D721Med (cell line): ENCODE measurements around the gene TRAPPC4.
"Not testable (repeated sequence)": the region's sequence is repeated elsewhere in the genome, so short reads cannot be mapped to it uniquely, and the experiment has no call there.

Experiments used
- DNase-seq: peaks from one replicate; pipeline ENCODE4 v3.0.0; 2011; ENCODE audit warnings: low spot score; ENCODE audit not compliant: insufficient read length
- FAIRE-seq: peaks from 2 replicates; lab custom pipeline; 2011; peaks lifted over from hg19 to GRCh38; lab: Jason Lieb, UNC
- CTCF ChIP-seq: IDR thresholded peaks from 2 replicates; pipeline ENCODE4 v1.5.1; 2012; ENCODE audit warnings: mild to moderate bottlenecking, control low read depth; ENCODE audit not compliant: insufficient read depth; ENCODE audit errors: missing control alignments

The TRAPPC4 gene

GRCh38 chr11:119038884-119039283 is 20.3 kb downstream of the TRAPPC4 start:
- FAIRE-seq (no peak), DNase-seq (no peak)
- TF ChIP-seq CTCF: no peak

- not testable (repeated sequence) for FAIRE-seq, DNase-seq
These were observed 20.9 kb downstream of the TRAPPC4 start for GRCh38 chr11:119039471-119039870.

GRCh38 chr11:119041821-119042514 is 23.4 kb downstream of the TRAPPC4 start:
- no peak for TF ChIP-seq CTCF
- no peak for DNase-seq

GRCh38 chr11:119042927-119043326 is 24.4 kb downstream of the TRAPPC4 start:
- no peak for TF ChIP-seq CTCF
- DNase-seq: no peak
- no peak for FAIRE-seq

More at GRCh38 chr11:119041821-119042514, 23.4 kb downstream of the TRAPPC4 start:
- no peak for FAIRE-seq

- TF ChIP-seq CTCF: peak; percentile 1
- no peak for DNase-seq
- no peak for FAIRE-seq
These were observed 26.1 kb downstream of the TRAPPC4 start for GRCh38 chr11:119044708-119045107.

- DNase-seq: no peak
These were observed 27.9 kb downstream of the TRAPPC4 start for GRCh38 chr11:119046489-119046888.

GRCh38 chr11:119047205-119047604 is 28.6 kb downstream of the TRAPPC4 start:
- no peak for DNase-seq
- TF ChIP-seq CTCF: no peak
- no peak for FAIRE-seq

More at GRCh38 chr11:119046489-119046888, 27.9 kb downstream of the TRAPPC4 start:
- TF ChIP-seq CTCF: no peak
- no peak for FAIRE-seq

- DNase-seq (no peak), FAIRE-seq (no peak)
- no peak for TF ChIP-seq CTCF
These were observed 30.1 kb downstream of the TRAPPC4 start for GRCh38 chr11:119048644-119049043.
